Suprapubic skin (tissue), 4 donors: ENCODE results near the gene ARHGDIB.

Experiments
- CTCF ChIP-seq, 2 donors: fragments of 200-600 bp in 1 of 2; fragments of 450-650 bp in 1 of 2; sonication (generic) in 1 of 2; IDR thresholded peaks; one replicate each; pipeline ENCODE4 v1.5.1; 2016 to 2019; ENCODE audit warnings: antibody characterized with exemption in 2 of 2, mild to moderate bottlenecking in 1 of 2, moderate library complexity in 1 of 2
- EP300 ChIP-seq: sonication (generic); formaldehyde crosslinking; IDR thresholded peaks from one replicate; pipeline ENCODE4 v1.6.1; 2017; ENCODE audit warnings: antibody characterized with exemption
- POLR2A ChIP-seq, 2 donors: fragments of 450-650 bp; IDR thresholded peaks; one replicate each; pipeline ENCODE4 v1.6.1; 2017; ENCODE audit warnings: antibody characterized with exemption in 2 of 2, mild to moderate bottlenecking in 2 of 2, moderate library complexity in 2 of 2
- POLR2AphosphoS5 ChIP-seq, 3 donors: sonication (generic); formaldehyde crosslinking; IDR thresholded peaks; one replicate each; pipeline ENCODE4 v1.6.1; 2017; ENCODE audit warnings: antibody characterized with exemption in 3 of 3

- TF ChIP-seq CTCF (IDR thresholded peaks at IDR 0.05) (no peak), POLR2A (IDR thresholded peaks at IDR 0.05) (no peak), EP300 (no peak), POLR2AphosphoS5 (IDR thresholded peaks at IDR 0.05) (no peak)
Measured at GRCh38 chr12:14986449-14986848, 25.0 kb upstream of the ARHGDIB start.
